SK-N-SH (cell line): ENCODE data around the gene MGST2. TPM values are rescaled to one million over a fixed set of nuclear protein-coding genes. Genes with fewer than 3 reads are reported as not detected.
A peak's percentile ranks its signal among the peaks of the same experiment; 100 is the strongest.

Experiments
- CTCF ChIA-PET: fragments of 300-600, 350-600 bp; formaldehyde crosslinking; extraction: SDS; loops from one replicate; lab custom pipeline; 2021; lab: Yijun Ruan, JAX
- POLR2A ChIA-PET: fragments of 350-600 bp; sonication (Branson Sonifier 250); formaldehyde crosslinking; extraction: SDS; loops from one replicate; lab custom pipeline; 2020; ENCODE audit warnings: antibody characterized with exemption, inconsistent platforms; lab: Yijun Ruan, JAX
- DNase-seq: peaks from one replicate; pipeline ENCODE4 v3.0.0; 2012
- H2AFZ ChIP-seq: fragments of 200-600 bp; sonication (generic); 2 replicates; pipeline ENCODE4 v1.8.1; 2016; ENCODE audit warnings: antibody characterized with exemption, mild to moderate bottlenecking, low read depth
- H3F3A ChIP-seq: fragments of 200-600 bp; sonication (generic); replicated peaks from 2 replicates; pipeline ENCODE3; 2016; ENCODE audit warnings: antibody characterized with exemption, mild to moderate bottlenecking; ENCODE audit not compliant: insufficient read depth
- H3K27ac ChIP-seq, 2 experiments: fragments of 200-500 bp in 1 of 2; fragments of 200-600 bp in 1 of 2; sonication (Bioruptor generic) in 1 of 2; sonication (generic), shearing (Covaris generic) in 1 of 2; 2 replicates each; pipeline versions ENCODE4 v1.5.1 to v1.6.1; 2014 to 2016; ENCODE audit warnings: low read depth in 2 of 2, inconsistent platforms in 1 of 2, low read length in 1 of 2, mild to moderate bottlenecking in 1 of 2, mixed read lengths in 1 of 2
- H3K27me3 ChIP-seq: fragments of 200-600 bp; sonication (generic), shearing (Covaris generic); 2 replicates; pipeline ENCODE4 v1.6.1; 2016; ENCODE audit warnings: mixed run types; ENCODE audit not compliant: insufficient read depth
- H3K36me3 ChIP-seq, 2 experiments: fragments of 200-500 bp in 1 of 2; fragments of 200-600 bp in 1 of 2; sonication (Bioruptor generic) in 1 of 2; sonication (generic) in 1 of 2; replicated peaks in 1 of 2; 2 replicates each; pipeline versions ENCODE3 to v1.5.1; 2014 to 2016; ENCODE audit warnings: low read length in 1 of 2, mild to moderate bottlenecking in 1 of 2; ENCODE audit not compliant: insufficient read depth in 2 of 2, control insufficient read depth in 1 of 2
- H3K4me1 ChIP-seq, 2 experiments: fragments of 200-500 bp in 1 of 2; fragments of 200-600 bp in 1 of 2; sonication (Bioruptor generic) in 1 of 2; sonication (generic), shearing (Covaris generic) in 1 of 2; 2 replicates each; pipeline versions ENCODE4 v1.5.1 to v1.6.1; 2014 to 2016; ENCODE audit warnings: low read depth in 1 of 2, low read length in 1 of 2, mixed run types in 1 of 2; ENCODE audit not compliant: insufficient read depth in 2 of 2, control insufficient read depth in 1 of 2
- H3K4me2 ChIP-seq: fragments of 200-600 bp; sonication (generic), shearing (Covaris generic); 2 replicates; pipeline ENCODE4 v1.6.1; 2017; ENCODE audit warnings: mixed run types
- H3K4me3 ChIP-seq, 2 experiments: fragments of 200-500 bp in 1 of 2; fragments of 200-600 bp in 1 of 2; sonication (Bioruptor generic) in 1 of 2; sonication (generic), shearing (Covaris generic) in 1 of 2; 2 replicates each; pipeline versions ENCODE4 v1.5.1 to v1.8.1; 2014 to 2016; ENCODE audit warnings: low read depth in 2 of 2, inconsistent platforms in 1 of 2, low read length in 1 of 2, mild to moderate bottlenecking in 1 of 2, mixed read lengths in 1 of 2, moderate library complexity in 1 of 2
- H3K79me2 ChIP-seq: fragments of 200-600 bp; sonication (generic); 2 replicates; pipeline ENCODE4 v1.8.1; 2017; ENCODE audit warnings: mild to moderate bottlenecking; ENCODE audit not compliant: insufficient read depth
- H3K9ac ChIP-seq: fragments of 200-600 bp; sonication (generic); 2 replicates; pipeline ENCODE4 v1.6.1; 2017; ENCODE audit warnings: mixed run types
- H3K9me2 ChIP-seq: fragments of 200-600 bp; sonication (generic); 2 replicates; pipeline ENCODE4 v1.6.1; 2017; ENCODE audit warnings: mixed run types
- H3K9me3 ChIP-seq: fragments of 200-600 bp; sonication (generic); 2 replicates; pipeline ENCODE4 v1.6.1; 2017; ENCODE audit warnings: mixed run types, mild to moderate bottlenecking, moderate library complexity
- H4K20me1 ChIP-seq: fragments of 200-600 bp; sonication (generic); 2 replicates; pipeline ENCODE4 v1.6.1; 2017; ENCODE audit warnings: mild to moderate bottlenecking, mixed run types; ENCODE audit not compliant: insufficient read depth
- CHD2 ChIP-seq: fragments of 150-350 bp; IDR thresholded peaks from 2 replicates; pipeline ENCODE4 v1.6.1; 2018; ENCODE audit warnings: low read length; ENCODE audit not compliant: partially characterized antibody
- ELF1 ChIP-seq: IDR thresholded peaks from 2 replicates; pipeline ENCODE4 v1.4.0; 2012
- FOXJ3 ChIP-seq: sonication (generic); formaldehyde crosslinking; IDR thresholded peaks from 2 replicates; pipeline ENCODE4 v1.5.1; 2020; ENCODE audit warnings: mild to moderate bottlenecking, missing genetic modification reagents
- FOXM1 ChIP-seq: IDR thresholded peaks from 2 replicates; pipeline ENCODE4 v1.4.0; 2012; ENCODE audit warnings: low read depth, mild to moderate bottlenecking
- MAX ChIP-seq: IDR thresholded peaks from 2 replicates; pipeline ENCODE4 v1.4.0; 2012; ENCODE audit warnings: low read depth
- MEF2A ChIP-seq: IDR thresholded peaks from 2 replicates; pipeline ENCODE4 v1.4.0; 2012; ENCODE audit warnings: low read depth, borderline replicate concordance
- PBX3 ChIP-seq: IDR thresholded peaks from 2 replicates; pipeline ENCODE4; 2012
- TCF12 ChIP-seq: IDR thresholded peaks from 2 replicates; pipeline ENCODE4 v1.4.0; 2012
- YY1 ChIP-seq: IDR thresholded peaks from 2 replicates; pipeline ENCODE4 v1.4.0; 2012; ENCODE audit warnings: low read depth, mild to moderate bottlenecking
- ZBTB33 ChIP-seq: IDR thresholded peaks from 2 replicates; pipeline ENCODE4 v1.4.0; 2012; ENCODE audit warnings: low read depth, borderline replicate concordance
- WGBS: methylation state at CpG from one replicate; pipeline ENCODE4 v1.1.6; 2017; ENCODE audit warnings: low lambda C conversion rate; 5-methylcytosine and 5-hydroxymethylcytosine counted together
- polyA plus RNA-seq, 3 experiments: library from polyadenylated mRNA; depleted of rRNA; stranded (reverse); fragments of >200 nt; gene quantifications; 2 replicates each; pipeline ENCODE4 v1.2.3, GENCODE V29; 2012

The MGST2 gene
- polyA plus RNA-seq, 1 of the 3 experiments (the other 2 are of a cell fraction), result 26.5 TPM

GRCh38 chr4:139710073-139710472, 44.5 kb downstream of the MGST2 start:
- Histone ChIP-seq H3K9me3 (no peaks in the 10 kb centered on the region), H3K4me1 (peaks cover 0 to 7% of the 10 kb centered on the region in 2 experiments; a peak in 1 of 4 replicates), H4K20me1 (no peaks in the 10 kb centered on the region), H3K9ac (no peak overlapping the region), H3K27me3 (no peaks in the 10 kb centered on the region), H3F3A (no peaks in the 10 kb centered on the region), H3K27ac (no peak overlapping the region), H3K4me2 (no peak overlapping the region), H3K9me2 (no peaks in the 10 kb centered on the region), H3K79me2 (no peaks in the 10 kb centered on the region), H2AFZ (no peak overlapping the region), H3K36me3 (peaks cover under 1 to 15% of the 10 kb centered on the region in 2 experiments), H3K4me3 (no peak overlapping the region)
- ChIA-PET POLR2A (no interaction called here), CTCF (interaction anchor here (1.0 kb wide), 2 partner anchors 53 to 106 kb away, joined by 3 to 5 read pairs; no protein-coding TSS in a partner anchor)
- no peak for TF ChIP-seq MAX
- DNase-seq, result no peak
- WGBS, result 98% methylated on average over 2 of the region's 2 CpGs

GRCh38 chr4:139711461-139711860, 45.8 kb downstream of the MGST2 start:
- Histone ChIP-seq H3F3A (no peaks in the 10 kb centered on the region), H3K4me1 (peaks cover 0 to 7% of the 10 kb centered on the region in 2 experiments; a peak in 1 of 4 replicates), H2AFZ (no peak overlapping the region), H3K27me3 (no peaks in the 10 kb centered on the region), H3K4me2 (no peak overlapping the region), H3K9ac (no peak overlapping the region), H3K27ac (peak overlapping the region in 1 of 2 experiments; percentile 36; a peak in 1 of 4 replicates), H3K9me2 (no peaks in the 10 kb centered on the region), H3K79me2 (no peaks in the 10 kb centered on the region), H3K4me3 (no peak overlapping the region), H3K36me3 (peaks cover 0 to 11% of the 10 kb centered on the region in 2 experiments), H3K9me3 (no peaks in the 10 kb centered on the region), H4K20me1 (no peaks in the 10 kb centered on the region)
- WGBS, result 72% methylated on average over 4 of the region's 4 CpGs
- TF ChIP-seq ELF1 (no peak), CHD2 (no peak), FOXJ3 (CRISPR knock-in tag) (no peak), FOXM1 (no peak), ZBTB33 (no peak), MAX (no peak), MEF2A (no peak), PBX3 (no peak), TCF12 (no peak), YY1 (no peak)
- no peak for DNase-seq
- POLR2A ChIA-PET, result no interaction called here
- CTCF ChIA-PET, result no interaction called here
